IMR-90 (cell line): ENCODE results near the gene BCAS4. TPM values are rescaled to one million over a fixed set of nuclear protein-coding genes. Genes with fewer than 3 reads are reported as not detected.

ENCODE experiments used
- ATAC-seq: fragments of 200-7000 bp; cut with Tn5 transposase; 2 replicates; pipeline ENCODE4 v1.9.1; 2020; ENCODE audit warnings: low read depth, mild to moderate bottlenecking, moderate library complexity
- BruUV-seq: library from RNA; stranded (reverse); fragments of 400-500 nt; replicated peaks from 2 replicates; lab custom pipeline; 2021; lab: Mats Ljungman, UMichigan
- CTCF ChIA-PET: fragments of 300-600 bp; formaldehyde crosslinking; extraction: SDS; loops from one replicate; lab custom pipeline; 2021; ENCODE audit warnings: antibody characterized with exemption; lab: Yijun Ruan, JAX
- POLR2A ChIA-PET: fragments of 300-600 bp; sonication (Branson Sonifier 250); formaldehyde crosslinking; loops from one replicate; lab custom pipeline; 2022; ENCODE audit warnings: antibody characterized with exemption; ENCODE audit not compliant: unreplicated experiment; lab: Charles Lee
- DNase-seq: peaks from one replicate; pipeline ENCODE4 v3.0.0; 2013
- H2AFZ ChIP-seq: replicated peaks from 2 replicates; pipeline ENCODE3; 2013; ENCODE audit warnings: low read length, mild to moderate bottlenecking; ENCODE audit not compliant: poor library complexity
- H2AK5ac ChIP-seq: 2 replicates; pipeline ENCODE4 v1.6.1; 2013; ENCODE audit warnings: low read depth, low read length, inconsistent platforms
- H2AK9ac ChIP-seq: replicated peaks from 2 replicates; pipeline ENCODE3; 2013; ENCODE audit warnings: mild to moderate bottlenecking, low read depth, low read length, moderate library complexity; ENCODE audit not compliant: poor library complexity
- H2BK120ac ChIP-seq: 2 replicates; pipeline ENCODE4 v1.6.1; 2013; ENCODE audit warnings: low read depth, low read length, inconsistent platforms
- H2BK15ac ChIP-seq: 3 replicates; pipeline ENCODE4 v1.6.1; 2013; ENCODE audit warnings: low read depth, low read length, inconsistent platforms
- H2BK20ac ChIP-seq: 2 replicates; pipeline ENCODE4 v1.6.1; 2013; ENCODE audit warnings: low read depth, mild to moderate bottlenecking, inconsistent platforms, low read length, moderate library complexity
- H2BK5ac ChIP-seq: 2 replicates; pipeline ENCODE4 v1.6.1; 2013; ENCODE audit warnings: mild to moderate bottlenecking, low read depth, low read length, inconsistent platforms; ENCODE audit not compliant: poor library complexity, severe bottlenecking
- H3K14ac ChIP-seq: replicated peaks from 2 replicates; pipeline ENCODE4 v1.6.1; 2013; ENCODE audit warnings: low read depth, low read length, inconsistent platforms
- H3K18ac ChIP-seq: 2 replicates; pipeline ENCODE4 v1.6.1; 2013; ENCODE audit warnings: low read depth, low read length, control low read depth
- H3K23ac ChIP-seq: 2 replicates; pipeline ENCODE4 v1.6.1; 2013; ENCODE audit warnings: low read depth, low read length, inconsistent platforms
- H3K27ac ChIP-seq: 2 replicates; pipeline ENCODE4 v1.5.1; 2013; ENCODE audit warnings: mild to moderate bottlenecking, control low read depth, low read length; ENCODE audit not compliant: insufficient read depth
- H3K27me3 ChIP-seq: 2 replicates; pipeline ENCODE4 v1.6.1; 2013; ENCODE audit warnings: low read length; ENCODE audit not compliant: control insufficient read depth, insufficient read depth
- H3K36me3 ChIP-seq: 2 replicates; pipeline ENCODE4 v1.6.1; 2013; ENCODE audit warnings: low read length, mixed read lengths; ENCODE audit not compliant: control insufficient read depth, insufficient read depth
- H3K4ac ChIP-seq: 2 replicates; pipeline ENCODE4 v1.6.1; 2013; ENCODE audit warnings: low read depth, low read length, inconsistent platforms
- H3K4me1 ChIP-seq: 2 replicates; pipeline ENCODE4 v1.6.1; 2013; ENCODE audit warnings: low read length, mixed read lengths; ENCODE audit not compliant: control insufficient read depth, insufficient read depth
- H3K4me2 ChIP-seq: 2 replicates; pipeline ENCODE4 v1.6.1; 2013; ENCODE audit warnings: low read depth, mild to moderate bottlenecking, control low read depth, low read length, moderate library complexity
- H3K4me3 ChIP-seq: 2 replicates; pipeline ENCODE4 v1.5.1; 2013; ENCODE audit warnings: low read depth, mild to moderate bottlenecking, control low read depth, low read length, moderate library complexity; ENCODE audit not compliant: insufficient read depth
- H3K56ac ChIP-seq: 2 replicates; pipeline ENCODE4 v1.6.1; 2013; ENCODE audit warnings: low read length, inconsistent platforms; ENCODE audit not compliant: insufficient read depth; ENCODE audit errors: extremely low read depth
- H3K79me1 ChIP-seq, 2 experiments: 2 replicates each; pipeline ENCODE4 v1.6.1; 2013; ENCODE audit warnings: low read length in 2 of 2, inconsistent platforms in 1 of 2, low read depth in 1 of 2
- H3K9ac ChIP-seq: 2 replicates; pipeline ENCODE4 v1.6.1; 2013; ENCODE audit warnings: low read depth, low read length, control low read depth
- H3K9me1 ChIP-seq: 2 replicates; pipeline ENCODE4 v1.6.1; 2013; ENCODE audit warnings: low read length, inconsistent platforms; ENCODE audit not compliant: insufficient read depth
- H3K9me3 ChIP-seq: 2 replicates; pipeline ENCODE4 v1.6.1; 2013; ENCODE audit warnings: low read length; ENCODE audit not compliant: control insufficient read depth, insufficient read depth
- H4K20me1 ChIP-seq: 2 replicates; pipeline ENCODE4 v1.6.1; 2013; ENCODE audit warnings: low read length, inconsistent platforms; ENCODE audit not compliant: insufficient read depth
- H4K5ac ChIP-seq: 2 replicates; pipeline ENCODE4 v1.6.1; 2013; ENCODE audit warnings: mild to moderate bottlenecking, low read depth, low read length, control low read depth
- H4K8ac ChIP-seq, 2 experiments: 2 replicates each; pipeline ENCODE4 v1.6.1; 2013; ENCODE audit warnings: low read depth in 2 of 2, low read length in 2 of 2, control low read depth in 1 of 2, inconsistent platforms in 1 of 2
- H4K91ac ChIP-seq: 2 replicates; pipeline ENCODE4 v1.6.1; 2013; ENCODE audit warnings: low read depth, low read length, inconsistent platforms; ENCODE audit not compliant: insufficient read depth
- MXI1 ChIP-seq: IDR thresholded peaks from 2 replicates; pipeline ENCODE4 v1.6.1; 2012; ENCODE audit warnings: low read depth, mild to moderate bottlenecking, low read length, moderate library complexity, borderline replicate concordance
- RFX5 ChIP-seq: IDR thresholded peaks from 2 replicates; pipeline ENCODE4 v1.8.0; 2012; ENCODE audit warnings: low read depth, mild to moderate bottlenecking, low read length, moderate library complexity
- SMC3 ChIP-seq: fragments of 150-350 bp; IDR thresholded peaks from 2 replicates; pipeline ENCODE4 v1.6.1; 2016; ENCODE audit warnings: low read depth, mild to moderate bottlenecking, antibody characterized with exemption, low read length, moderate library complexity
- WGBS, 2 experiments: methylation state at CpG; one replicate each; pipeline versions ENCODE4 v1.1.5 to v1.1.7; 2013; ENCODE audit warnings: missing lambda C conversion rate in 2 of 2; ENCODE audit not compliant: insufficient read length in 1 of 2; ENCODE audit errors: extremely low coverage in 2 of 2; 5-methylcytosine and 5-hydroxymethylcytosine counted together
- dilution Hi-C: fragments of 300-500 bp; cut with HindIII; formaldehyde crosslinking; loops from one replicate; pipeline ENCODE4 v1.14.3; 2018; ENCODE audit warnings: low sequenced_read_pairs; ENCODE audit not compliant: unreplicated experiment
- in situ Hi-C: fragments of 300-500 bp; cut with MboI; formaldehyde crosslinking; loops from 3 replicates; pipeline ENCODE4 v1.14.3; 2019; ENCODE audit warnings: low sequenced_read_pairs, inconsistent platforms, mixed read lengths
- intact Hi-C: fragments of 100-400 bp; cut with micrococcal nuclease; formaldehyde crosslinking; loops from 2 replicates; pipeline ENCODE4 v1.10.0; 2022
- polyA plus RNA-seq, 3 experiments: library from polyadenylated mRNA; depleted of rRNA; stranded (reverse); fragments of >200 nt; gene quantifications; 2 replicates each; pipeline ENCODE4 v1.2.3, GENCODE V29; 2012; ENCODE audit warnings: low replicate concordance in 1 of 3
- total RNA-seq: library from RNA; depleted of rRNA; stranded (reverse); fragments of >200 nt; gene quantifications from 2 replicates; pipeline ENCODE4 v1.2.3, GENCODE V29; 2012

Gene BCAS4
- total and polyA plus RNA-seq, 2 of the 4 experiments (the other 2 are of a cell fraction): 42.7 to 47.5 TPM

- Histone ChIP-seq H3K79me1 (peaks cover 0 to 19% of the 10 kb centered on the region in 2 experiments; a peak in 2 of 4 replicates), H3K23ac (no peak overlapping the region), H4K8ac (no peak overlapping the region), H3K14ac (no peak overlapping the region), H4K5ac (no peak overlapping the region), H2BK5ac (no peak overlapping the region), H3K9ac (no peak overlapping the region), H3K9me1 (peaks cover 27% of the 10 kb centered on the region), H3K4me3 (no peak overlapping the region), H2AK5ac (no peak overlapping the region), H3K9me3 (no peaks in the 10 kb centered on the region), H3K4me2 (no peak overlapping the region), H3K4ac (no peak overlapping the region), H3K27me3 (no peaks in the 10 kb centered on the region), H3K4me1 (peaks cover 19% of the 10 kb centered on the region), H3K18ac (no peak overlapping the region), H2BK15ac (no peak overlapping the region), H2AFZ (no peak overlapping the region), H2BK120ac (no peak overlapping the region), H3K56ac (no peak overlapping the region), H4K20me1 (peaks cover 16% of the 10 kb centered on the region; the same call in 1 of the 2 replicates), H2AK9ac (peak overlapping the region; percentile 4), H2BK20ac (no peak overlapping the region), H4K91ac (no peak overlapping the region), H3K36me3 (no peaks in the 10 kb centered on the region), H3K27ac (no peak overlapping the region)
- 83% methylated on average over 3 of the region's 7 CpGs; no CpG with 5 or more reads in 1 of the 2 experiments for WGBS, 2 experiments
- BruUV-seq: no TSS peak
- in situ Hi-C loops (no loop called here), dilution Hi-C loops (no loop called here), intact Hi-C loops (no loop called here)
- no peak for DNase-seq
- ChIA-PET CTCF (interaction anchor here (0.6 to 1.1 kb wide), 2 partner anchors 54 to 71 kb away, joined by 3 read pairs; no protein-coding TSS in a partner anchor), POLR2A (no interaction called here)
- TF ChIP-seq RFX5 (no peak), SMC3 (no peak), MXI1 (no peak)
- ATAC-seq: peak; percentile 28
These were observed 70.7 kb downstream of the BCAS4 start for GRCh38 chr20:50865591-50865990.
